Amygdala (tissue), 56 donors: ENCODE measurements around the gene ATF7.
A peak's percentile ranks its signal among the peaks of the same experiment; 100 is the strongest.
"Not testable (repeated sequence)": the region's sequence is repeated elsewhere in the genome, so short reads cannot be mapped to it uniquely, and the experiment has no call there.

Experiments used
- DNase-seq, 56 donors: peaks; one replicate each; lab custom pipeline; 2025; lab: John Stamatoyannopoulos, UW

Gene ATF7

DNA sequence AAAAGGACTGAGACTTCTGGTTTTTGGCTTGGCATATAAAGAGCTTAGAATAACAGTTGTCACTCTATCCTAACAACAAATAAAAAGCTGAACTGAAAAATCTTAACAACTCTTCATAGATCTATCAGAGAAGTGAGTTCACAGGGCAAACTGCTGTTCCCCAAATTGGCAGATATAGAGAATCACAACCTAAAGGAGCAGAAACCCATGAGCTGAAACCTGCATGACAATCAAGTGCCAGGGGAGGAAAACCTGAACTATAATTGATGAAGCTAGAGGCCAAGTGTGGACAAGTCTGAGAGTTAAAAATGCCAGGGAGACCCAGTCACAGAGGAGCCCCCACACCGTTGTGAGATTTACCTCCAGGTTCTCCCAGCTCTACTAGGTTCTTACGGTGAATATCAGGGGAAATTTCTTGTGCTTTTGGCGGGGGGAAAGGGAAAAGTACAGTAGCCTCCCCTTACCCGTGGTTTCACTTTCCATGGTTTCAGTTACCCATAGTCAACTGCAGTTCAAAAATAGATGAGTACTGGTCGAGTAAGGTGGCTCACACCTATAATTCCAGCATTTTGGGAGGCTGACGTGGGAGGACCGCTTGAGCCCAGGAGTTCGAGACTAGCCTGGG, 53.9 kb downstream of the ATF7 start:
- no peak for DNase-seq

DNA sequence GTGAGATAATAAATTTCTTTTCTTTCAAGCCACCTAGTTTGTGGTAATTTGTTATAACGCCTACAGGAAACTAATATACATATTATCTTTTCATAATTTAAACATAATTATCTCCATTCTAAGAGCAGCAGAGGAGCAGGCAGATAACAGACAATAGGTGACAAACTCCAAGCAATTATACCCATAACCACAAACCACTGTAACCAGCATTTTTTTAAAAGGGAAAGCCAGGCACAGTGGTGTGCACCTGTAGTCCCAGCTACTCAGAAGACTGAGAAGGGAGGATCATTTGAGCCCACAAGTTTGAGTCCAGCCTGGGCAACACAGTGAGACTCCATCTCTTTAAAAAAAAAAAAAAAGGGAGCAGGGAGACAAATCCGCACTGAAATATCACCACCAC, 54.9 kb downstream of the ATF7 start:
- no peak for DNase-seq

DNA sequence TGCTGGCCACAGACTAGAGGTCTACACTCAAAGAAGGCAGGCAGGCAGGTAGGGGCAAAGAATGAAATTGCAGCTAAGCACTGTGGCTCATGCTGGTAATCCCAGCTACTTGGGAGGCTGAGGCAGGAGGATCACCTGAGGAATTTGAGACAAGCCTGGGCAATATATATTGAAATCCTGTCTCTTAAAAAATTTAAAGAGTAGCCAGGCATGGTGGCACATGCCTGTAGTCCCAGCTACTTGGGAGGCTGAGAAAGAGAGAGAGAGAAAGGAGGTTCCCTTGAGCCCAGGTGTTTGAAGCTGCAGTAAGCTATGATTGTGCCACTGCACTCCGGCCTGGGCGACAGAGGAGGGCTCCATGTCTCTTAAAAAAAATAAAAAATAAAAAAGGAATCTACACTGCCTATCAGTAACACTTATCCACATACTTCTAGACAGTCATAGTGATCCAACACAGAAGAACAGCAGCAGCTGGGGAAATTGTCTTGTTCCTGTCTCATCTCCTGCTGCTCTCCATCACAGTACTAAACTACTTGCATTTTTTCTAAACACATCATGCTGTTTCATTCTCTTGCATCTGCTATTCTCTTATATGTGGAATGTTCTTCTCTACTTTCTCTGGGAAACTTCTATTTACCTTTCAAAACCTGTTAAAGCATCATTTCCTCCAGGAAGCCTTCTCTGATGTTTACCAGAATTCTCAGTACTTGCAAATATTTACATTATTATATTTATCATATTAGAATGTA, 57.2 kb downstream of the ATF7 start:
- DNase-seq: no peak

DNA sequence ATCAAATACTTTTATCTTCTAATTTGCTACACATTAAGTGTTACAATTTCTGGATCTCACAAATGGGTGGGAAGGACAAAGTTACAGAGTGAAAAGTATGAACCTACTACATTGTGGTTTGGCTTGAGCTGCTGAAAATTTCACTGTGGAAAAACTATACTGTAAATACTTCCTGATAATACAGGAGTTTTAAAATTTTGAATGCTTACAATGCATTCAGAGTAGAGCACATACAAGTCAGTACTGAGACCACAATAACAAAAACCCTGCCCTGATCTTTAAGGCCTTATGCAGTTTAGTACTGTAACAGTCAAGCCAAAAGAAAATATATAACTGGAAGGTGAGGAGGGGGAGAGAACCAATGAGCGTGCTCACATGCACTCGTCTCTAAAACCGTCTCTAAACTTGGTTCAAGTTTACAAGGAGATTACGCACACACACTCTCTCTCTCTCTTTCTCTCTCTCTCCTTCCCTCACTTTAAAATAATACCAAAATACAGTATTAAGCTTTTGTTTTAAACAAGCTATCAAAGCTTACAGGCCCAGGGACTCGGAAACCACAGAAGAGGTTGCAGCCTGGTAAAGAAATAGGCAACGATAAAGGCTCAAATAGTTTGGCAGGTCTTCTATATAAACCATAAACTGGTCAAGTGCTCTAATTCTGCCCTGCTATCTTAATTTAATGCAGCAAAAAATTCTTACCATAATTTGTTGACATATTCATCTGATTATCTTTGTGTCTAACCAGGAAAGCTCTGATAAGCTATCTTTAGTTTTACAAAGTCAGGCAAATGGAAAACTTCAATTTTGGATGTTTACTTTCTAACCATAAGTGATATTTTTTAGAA, 58.0 kb downstream of the ATF7 start:
- DNase-seq: no peak

DNA sequence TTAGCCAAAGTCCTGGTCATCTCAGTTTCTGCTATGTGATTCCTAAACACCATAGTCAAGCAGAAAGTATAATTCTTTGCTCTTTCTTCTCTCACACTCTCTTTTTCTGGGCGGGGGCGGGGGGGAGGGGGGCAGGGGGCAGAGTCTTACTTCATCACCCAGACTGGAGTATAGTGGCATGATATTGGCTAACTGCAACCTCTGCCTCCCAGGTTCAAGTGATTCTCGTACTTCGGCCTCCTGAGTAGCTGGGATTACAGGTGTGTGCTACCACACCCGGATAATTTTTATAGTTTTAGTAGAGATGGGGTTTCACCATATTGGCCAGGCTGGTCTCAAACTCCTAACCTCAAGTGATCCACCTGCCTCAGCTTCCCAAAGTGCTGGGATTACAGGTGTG, 60.8 kb downstream of the ATF7 start:
- DNase-seq: not testable (repeated sequence)

DNA sequence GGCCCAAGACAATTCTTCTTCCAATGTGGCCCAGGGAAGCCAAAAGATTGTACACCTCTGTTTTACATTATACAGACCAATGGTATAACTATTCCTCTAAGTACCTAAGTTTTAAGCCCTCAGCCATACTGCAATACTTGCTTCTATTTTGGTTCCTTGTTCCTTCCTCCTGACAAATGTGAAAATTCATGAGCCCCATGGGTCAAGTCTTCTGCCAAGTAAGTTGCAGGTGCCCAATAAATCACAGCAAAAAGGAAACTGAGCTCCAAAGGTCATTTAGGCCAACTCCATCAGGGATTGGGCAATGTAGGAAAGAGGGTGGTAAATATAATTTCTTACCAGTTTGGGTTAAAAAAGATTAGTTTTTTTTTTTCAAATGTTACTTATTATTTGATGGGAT, 61.2 kb downstream of the ATF7 start:
- DNase-seq: no peak

DNA sequence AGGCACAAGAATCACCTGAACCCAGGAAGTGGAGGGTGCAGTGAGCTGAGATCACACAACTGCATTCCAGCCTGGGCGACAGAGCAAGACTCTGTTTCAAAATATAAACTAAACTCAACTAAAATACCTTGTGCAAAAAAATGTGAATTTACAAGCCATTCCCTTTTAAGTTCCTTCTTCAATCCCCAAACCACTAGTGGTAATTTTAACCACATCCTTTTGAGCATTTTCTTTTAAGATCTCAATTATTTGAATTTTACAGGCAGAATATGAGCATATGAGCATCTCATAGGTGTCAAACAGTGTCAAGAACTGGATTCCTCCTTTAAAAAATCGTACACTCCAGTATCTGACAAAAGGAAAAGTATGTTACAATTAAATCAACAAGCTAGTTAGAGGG, 61.9 kb downstream of the ATF7 start:
- no peak for DNase-seq

DNA sequence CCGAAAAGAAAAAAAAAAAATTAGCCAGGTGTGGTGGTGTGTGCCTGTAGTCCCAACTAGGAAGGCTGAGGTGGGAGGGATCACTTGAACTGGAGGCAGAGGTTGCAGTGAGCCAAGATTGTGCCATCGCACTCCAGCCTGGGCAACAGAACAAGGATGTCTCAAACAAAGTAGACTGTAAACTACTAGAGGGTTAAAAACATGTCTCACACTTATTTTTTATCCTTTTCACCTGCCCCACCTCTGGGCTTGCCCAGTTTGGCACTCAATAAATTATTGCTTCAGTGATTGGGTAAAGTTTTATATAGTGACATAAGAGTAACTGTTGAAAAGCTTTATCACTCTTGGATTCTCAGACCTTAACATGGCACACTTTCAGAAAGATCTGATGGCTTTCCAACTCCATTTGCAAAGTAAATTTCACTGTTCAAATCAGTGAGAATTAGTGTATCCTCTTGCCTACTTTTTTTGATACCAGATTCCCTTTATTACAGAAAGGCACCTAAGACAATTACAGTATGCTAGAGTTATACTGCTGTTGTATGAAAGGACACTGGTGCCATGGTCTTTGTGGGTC, 62.6 kb downstream of the ATF7 start:
- no peak for DNase-seq

DNA sequence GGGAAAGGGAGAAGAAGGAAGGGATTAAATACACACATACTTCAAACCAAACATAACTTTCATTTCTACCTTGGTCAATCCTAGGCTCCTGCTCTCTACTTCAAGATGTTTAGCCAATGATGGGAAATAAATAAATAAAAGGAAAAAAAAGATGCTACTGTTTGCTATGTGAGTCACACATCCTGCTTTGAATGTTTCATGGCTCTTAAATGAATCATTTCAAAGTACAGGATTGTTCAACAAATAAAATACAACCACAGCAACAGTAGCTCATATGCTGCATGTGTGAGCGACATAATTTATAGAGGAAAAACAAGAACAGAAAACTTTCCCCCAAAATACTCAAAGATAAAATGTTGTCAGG, 64.6 kb downstream of the ATF7 start:
- DNase-seq: no peak

DNA sequence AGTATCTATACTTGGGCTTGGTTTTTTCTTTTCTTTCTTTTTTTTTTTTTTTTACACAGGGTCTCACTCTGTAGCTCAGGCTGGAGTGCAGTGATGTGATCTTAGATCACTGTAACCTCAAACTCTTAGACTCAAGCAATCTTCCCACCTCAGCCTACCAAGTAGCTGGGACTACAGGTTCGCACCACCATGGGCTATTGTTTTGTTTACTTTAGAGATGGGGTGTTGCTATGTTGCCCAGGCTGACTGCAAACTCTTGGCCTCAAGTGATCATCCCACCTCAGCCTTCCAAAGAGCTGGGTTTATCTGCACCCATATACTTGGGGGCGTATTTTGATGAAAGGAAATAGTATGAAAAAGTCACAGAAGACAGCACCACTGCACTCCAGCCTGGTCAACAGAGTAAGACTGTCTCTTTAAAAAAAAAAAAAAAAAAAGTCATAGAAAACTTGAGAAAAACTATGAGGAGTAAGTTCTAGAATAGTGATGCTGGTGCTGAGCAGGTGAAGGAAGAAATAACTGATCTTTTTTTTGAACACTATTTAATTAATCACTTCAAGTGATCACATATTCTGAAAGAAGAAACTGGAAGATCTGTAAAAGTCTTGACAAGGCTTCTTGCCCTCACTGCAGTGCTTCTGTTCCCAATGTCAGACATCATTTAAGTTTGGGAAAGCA, 65.1 kb downstream of the ATF7 start:
- DNase-seq: no peak

DNA sequence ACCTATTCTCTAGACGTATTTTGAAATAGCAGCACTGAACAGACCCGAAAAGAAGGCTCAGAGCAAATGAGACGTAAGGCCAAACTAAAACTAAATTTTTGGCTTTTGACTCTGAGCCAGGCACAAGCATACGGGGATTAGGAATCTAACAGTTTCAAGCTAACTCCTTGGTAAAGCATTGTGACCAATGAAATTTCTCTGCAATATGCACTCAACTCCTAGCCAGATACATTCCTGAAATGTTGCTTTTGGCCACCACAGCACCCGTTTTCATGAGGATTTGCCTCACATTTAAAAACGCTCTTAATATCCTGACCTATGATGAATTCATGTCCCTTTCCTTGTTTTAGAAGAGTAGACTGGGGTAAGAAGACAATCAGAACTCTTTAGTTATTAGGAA, 65.8 kb downstream of the ATF7 start:
- DNase-seq: no peak

DNA sequence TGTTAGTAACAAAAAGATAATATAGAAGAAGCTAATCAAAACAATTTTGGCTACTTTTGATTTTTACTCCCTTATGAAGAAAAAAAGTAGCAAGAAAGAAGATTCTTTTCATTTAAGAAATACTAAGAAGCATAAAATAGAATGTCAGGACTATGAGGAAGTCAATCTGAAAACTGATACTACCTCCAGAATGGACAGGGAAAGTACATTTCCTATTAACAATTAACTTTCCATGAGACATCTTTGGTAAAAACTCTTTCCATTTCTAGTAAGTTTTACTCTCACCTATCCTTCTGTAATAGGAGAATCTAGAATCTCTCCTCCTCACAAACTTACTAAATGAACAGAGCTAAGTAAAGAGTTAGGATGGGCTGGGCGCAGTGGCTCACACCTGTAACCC, 67.6 kb downstream of the ATF7 start:
- DNase-seq: no peak

DNA sequence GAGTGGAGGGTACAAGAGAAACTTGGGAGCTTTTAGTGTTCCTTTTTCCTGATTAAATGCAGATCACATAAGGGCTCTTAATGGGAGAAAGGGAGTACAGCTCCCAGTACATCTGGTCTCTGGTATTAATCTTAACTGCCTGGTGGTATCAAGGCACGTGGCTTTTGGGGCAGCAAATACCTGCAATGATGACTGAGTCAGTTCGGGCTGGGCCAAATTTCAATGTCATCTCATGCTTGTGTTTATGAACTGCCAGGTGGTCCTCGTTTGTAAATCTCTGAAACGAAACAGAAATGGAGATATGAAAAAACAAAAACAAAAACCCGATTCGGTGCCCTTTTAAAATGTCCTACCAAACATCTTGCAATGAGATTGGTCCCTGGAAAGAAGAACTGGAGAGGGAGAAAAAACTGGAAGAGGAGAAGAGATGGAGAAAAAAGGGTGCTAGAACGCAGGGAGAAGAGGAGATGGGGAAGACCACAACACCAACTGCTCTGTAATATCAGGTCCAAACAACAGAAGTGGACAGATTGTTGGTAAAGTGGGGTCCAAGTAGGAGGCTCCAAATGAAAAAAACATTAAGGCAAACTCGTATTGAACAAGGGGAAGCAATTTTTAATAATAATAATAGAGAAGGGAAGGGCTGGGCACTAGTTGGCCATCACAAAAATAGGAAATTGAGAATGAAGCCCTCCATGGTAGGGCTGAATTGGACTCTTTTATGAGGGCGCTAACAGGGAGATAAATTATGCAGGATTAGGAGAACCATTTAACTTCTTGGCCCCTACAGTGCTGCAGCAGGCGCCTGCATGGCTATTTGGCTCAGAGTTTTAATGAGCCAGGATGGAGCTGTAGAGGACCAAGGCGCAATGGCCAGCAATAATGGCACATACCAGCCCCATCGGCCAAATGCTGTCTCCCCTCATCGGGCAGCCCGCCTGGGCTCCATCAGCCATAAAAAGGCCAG, 73.5 kb downstream of the ATF7 start:
- peak in 1 of 56 donors; percentile 7 for DNase-seq

DNA sequence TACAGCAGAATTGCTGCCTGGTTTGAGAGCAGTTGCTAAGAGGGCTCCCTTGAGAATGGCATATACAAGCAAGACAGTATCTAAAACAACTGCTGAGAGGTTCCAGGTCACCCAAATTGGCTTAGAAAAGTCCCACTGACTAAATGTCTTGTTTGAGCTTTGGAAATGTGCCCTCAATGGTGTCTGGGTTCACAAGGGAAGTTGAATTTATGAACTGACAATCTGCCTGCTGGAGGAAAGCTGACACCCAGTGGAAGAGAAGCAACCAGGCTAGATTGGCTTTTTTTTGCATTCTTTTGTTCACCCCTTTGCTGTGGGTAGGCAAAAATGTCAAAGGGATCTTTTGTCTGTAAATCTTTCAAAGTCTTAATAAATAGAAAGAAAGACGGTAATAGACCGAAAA, 74.3 kb downstream of the ATF7 start:
- DNase-seq: peak in 2 of 56 donors; percentile 1 to 6

DNA sequence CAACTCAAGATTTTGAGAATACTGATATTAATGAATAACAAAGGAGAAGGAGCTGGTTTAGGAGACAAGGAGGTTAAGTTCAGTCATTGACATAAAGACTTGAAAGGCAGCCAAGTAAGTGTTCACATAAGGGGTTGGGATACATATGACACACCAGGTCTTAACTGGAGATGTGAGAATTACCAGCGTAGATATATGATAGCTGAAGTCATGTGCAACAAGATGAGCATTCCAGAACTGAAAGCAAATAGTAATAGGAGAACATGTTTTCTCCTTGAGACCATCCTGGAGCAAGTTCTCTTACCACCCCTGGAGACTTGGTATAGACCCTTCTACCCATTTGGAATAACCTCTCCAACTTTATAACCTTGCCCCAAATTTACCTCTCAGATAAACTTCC, 75.6 kb downstream of the ATF7 start:
- no peak for DNase-seq

DNA sequence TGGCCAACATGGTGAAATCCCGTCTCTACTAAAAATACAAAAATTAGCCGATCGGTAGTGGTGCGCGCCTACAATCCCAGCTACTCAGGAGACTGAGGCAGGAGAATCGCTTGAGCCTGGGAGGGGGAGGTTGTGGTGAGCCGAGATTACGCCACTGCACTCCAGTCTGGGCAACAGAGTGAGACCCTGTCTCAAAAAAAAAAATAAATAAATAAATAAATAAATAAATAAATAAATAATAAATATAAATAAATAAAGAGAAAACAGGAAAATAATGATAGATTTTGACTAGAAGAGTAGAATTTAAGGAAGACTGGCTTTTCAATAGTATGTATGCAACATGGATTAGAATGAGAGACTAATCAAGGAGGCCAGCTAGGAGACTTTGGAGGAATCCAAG, 76.1 kb downstream of the ATF7 start:
- DNase-seq: not testable (repeated sequence)

DNA sequence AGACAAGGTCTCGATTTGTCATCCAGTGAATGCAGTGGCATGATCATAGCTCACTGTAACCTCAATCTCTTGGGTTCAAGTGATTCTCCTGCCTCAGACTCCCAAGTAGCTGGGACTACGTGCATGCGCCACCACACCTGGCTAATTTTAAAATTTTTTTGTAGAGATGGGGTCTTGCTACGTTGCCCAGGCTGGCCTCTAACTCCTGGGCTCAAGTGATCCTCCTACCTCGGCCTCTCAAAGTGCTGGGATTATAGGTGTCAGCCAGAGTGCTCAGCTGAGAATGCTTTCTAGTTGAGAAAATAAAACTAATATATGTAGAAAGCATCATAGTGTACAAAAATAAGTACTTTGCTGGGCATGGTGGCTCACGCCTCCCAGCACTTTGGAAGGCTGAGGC, 77.8 kb downstream of the ATF7 start:
- not testable (repeated sequence) for DNase-seq

DNA sequence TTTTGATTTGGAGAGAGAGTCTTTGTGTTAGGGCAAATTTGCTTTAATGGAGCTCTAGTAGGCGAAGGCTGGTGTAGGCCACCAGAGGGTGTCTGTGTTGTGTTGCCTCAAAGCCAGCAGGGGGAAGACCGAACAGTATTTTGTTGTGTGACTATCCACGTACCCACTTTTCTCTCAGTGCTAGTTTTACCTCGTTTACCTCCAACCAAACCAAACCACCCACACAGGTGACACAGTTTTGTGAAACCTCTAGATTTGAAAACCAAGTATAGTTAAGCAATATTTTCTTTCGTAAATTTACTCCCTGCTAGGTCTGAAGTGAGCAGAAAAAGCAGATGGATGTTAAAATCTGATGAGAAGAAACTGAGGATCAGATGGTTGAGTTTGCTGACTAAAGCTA, 82.6 kb downstream of the ATF7 start:
- DNase-seq: peak in 50 of 56 donors; percentile 3 to 80 (median 38)

DNA sequence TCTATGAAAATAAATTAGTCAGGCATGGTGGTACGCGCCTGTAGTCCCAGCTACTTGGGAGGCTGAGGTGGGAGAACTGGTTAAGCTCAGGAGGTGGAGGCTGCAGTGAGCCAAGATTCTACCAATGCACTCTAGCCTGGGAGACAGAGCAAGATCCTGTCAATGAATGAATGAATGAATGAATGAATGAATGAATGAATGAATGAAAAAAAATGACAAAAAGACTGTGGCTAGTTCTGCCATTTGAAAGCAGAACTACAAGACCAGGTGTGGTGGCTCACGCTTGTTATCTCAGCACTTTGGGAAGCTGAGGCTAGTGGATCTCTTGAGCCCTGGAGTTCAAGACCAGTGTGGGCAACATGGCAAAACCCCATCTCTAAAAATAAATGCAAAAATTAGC, 86.7 kb downstream of the ATF7 start:
- DNase-seq: no peak
